LoVo (cell line): Measurements from ENCODE around the gene BIN1.

Experiments used
- DNase-seq: peaks from one replicate; pipeline ENCODE4 v3.0.0-alpha.2; 2016; ENCODE audit warnings: low spot score

Gene BIN1

GRCh38 chr2:127103243-127104165, 3.5 kb downstream of the BIN1 start:
- DNase-seq = no peak

GRCh38 chr2:127102521-127103242, 4.3 kb downstream of the BIN1 start:
- no peak for DNase-seq

DNA sequence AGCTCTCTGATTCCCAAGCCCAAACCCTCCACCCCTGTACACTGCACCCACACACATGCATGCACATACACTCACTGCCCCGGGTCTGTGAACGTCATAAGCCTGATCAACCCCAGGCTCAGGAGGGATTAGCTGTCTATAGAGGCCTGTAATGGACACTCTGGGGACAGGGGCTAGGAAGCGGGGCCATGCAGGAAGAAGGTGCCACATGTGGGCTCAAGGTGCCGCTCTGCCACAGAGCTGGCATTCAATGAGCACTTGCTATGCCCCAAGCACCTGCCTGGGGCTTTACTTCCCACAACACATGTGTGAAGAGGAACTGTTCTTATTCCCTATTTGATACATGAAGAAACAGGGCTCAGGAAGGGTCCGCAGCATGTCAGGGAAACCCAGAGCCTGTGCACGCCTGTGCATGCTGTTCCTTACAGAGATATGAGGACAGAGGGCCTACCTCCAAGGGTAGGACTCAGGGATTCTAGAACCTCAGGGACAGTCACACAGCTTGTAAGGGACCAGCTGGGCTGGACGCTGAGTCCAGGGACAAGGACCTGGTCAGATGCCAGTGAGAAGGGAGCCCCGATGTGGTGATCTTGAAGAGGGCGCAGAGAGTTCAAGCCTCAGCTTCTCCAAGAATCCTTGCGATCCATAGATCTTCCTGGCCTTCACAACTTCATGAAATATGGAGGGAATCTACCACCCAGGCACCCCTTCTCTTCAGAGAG, 5.0 kb downstream of the BIN1 start:
- no peak for DNase-seq

DNA sequence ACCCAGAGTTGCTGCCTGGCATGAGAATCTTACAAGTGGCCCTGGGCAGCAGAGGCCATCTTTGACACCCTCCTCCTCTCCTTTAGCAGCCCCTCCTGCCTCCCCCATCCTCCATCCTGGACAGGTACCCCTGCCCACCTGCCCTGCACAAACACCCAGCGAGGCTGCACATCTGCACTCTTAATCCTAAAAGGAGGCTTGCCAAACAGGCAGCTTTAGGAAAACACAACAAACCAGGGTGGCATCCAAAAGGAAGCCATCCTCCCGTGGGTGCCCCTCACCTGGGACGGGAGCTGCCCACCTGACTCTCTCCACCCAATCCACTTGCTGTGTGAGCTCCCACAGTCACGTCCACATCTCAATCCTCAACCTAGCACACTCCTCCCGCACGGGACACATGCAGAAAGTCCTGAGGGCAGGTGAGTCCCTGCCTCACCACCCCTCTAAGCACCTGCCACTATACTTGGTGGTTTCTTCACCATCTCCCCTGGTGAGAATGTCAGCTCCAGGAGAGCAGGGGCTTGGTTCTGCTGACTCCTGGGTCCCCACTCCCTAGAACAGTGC, 5.8 kb downstream of the BIN1 start:
- no peak for DNase-seq

- DNase-seq = peak; percentile 75
These were observed 6.5 kb downstream of the BIN1 start for GRCh38 chr2:127100251-127101047.

DNA sequence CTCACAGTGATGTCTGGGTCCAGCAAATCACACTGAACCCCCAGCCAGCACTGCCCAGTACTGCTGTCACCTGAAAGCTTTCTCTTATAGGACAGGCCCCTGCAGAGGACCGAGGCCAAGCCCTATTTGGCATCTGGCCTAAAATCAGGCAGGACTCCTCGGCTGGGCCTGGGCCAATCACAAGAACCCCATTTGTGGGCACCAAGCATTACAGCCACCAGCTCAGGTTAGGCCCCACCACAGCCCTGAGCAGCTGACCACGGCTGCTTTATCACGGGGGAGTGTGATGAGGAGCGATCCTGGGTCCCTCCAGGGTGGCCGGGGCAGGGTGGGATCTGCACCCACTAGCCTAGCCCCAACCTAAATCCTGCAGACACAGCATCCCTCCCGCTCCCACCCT, 8.2 kb downstream of the BIN1 start:
- no peak for DNase-seq

DNA sequence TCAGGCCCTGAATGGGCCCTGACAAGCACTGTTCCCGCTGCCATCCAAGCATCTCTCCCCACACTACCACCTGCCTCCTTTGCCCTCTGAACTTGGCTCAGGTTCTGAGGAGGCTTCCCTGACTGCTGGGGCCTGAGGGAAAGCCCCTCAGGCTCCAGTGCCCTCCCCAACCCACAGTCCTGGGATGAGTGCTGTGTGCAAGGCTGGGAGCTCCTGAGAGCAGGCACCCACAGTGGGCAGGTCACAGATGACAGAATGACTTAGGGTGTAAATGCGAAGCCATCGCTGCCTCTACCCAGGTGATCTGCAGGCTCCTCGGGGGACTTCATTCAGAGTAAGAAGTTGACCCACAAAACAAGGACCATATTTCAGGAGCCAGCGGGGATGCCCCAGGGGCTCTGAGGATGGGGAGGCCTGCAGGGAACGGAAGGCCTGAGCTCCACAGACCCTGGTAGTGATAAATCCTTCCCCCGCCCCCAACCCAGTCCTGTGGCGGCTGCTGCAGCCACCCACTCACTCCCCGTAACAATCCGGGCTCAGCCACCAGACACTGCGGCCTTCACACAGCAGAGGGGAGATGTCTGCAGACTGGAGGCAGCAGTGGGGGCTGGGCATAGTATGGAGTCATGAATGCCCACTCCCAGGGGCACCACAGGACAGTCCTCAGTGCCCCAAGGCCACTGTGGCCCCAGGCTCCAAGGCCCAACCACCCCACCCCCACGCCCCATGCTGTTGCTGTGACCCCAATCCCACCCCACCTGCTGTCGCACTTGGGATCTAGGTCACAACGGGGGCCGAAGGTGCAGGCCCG, 8.9 kb downstream of the BIN1 start:
- DNase-seq = no peak

GRCh38 chr2:127097471-127097765, 9.5 kb downstream of the BIN1 start:
- no peak for DNase-seq

DNA sequence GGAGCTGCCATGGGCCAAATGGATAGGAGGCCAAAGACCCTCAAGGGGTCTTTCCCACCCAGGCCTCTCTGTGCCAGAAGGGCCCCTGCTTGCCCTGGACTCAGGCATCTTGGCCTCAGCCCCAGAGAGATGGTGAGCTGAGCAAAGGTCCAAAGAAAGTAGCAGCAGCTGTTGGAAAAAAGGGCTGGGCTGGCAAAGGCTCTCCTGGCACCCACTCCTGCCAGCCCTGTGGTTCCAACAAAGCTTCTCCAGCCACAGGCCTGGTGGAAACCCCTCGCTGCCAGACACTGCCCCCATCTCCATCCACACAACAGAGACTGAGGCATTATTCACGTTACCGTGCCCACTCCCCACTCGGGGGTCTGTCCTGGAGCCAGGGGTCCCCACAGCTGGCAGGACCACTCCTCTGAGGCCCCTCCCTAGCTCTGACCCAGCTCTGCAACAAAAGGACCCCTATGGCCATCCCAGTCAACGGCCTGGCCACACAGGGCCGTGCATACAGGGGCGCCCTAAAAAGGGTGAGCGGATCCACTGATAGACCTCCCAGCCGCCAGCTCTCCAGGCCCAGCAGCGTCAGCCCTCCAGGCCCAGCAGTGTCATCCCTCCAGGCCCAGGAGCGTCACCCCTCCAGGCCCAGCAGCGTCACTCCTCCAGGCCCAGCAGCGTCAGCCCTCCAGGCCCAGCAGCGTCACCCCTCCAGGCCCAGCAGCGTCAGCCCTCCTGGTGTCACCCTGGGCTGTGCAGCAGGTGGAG, 10.1 kb downstream of the BIN1 start:
- DNase-seq = no peak

- no peak for DNase-seq
These were observed 10.7 kb downstream of the BIN1 start for GRCh38 chr2:127096280-127096679.

- DNase-seq = no peak
These were observed 11.2 kb downstream of the BIN1 start for GRCh38 chr2:127095784-127096183.

GRCh38 chr2:127095367-127095641, 11.7 kb downstream of the BIN1 start:
- DNase-seq = no peak

DNA sequence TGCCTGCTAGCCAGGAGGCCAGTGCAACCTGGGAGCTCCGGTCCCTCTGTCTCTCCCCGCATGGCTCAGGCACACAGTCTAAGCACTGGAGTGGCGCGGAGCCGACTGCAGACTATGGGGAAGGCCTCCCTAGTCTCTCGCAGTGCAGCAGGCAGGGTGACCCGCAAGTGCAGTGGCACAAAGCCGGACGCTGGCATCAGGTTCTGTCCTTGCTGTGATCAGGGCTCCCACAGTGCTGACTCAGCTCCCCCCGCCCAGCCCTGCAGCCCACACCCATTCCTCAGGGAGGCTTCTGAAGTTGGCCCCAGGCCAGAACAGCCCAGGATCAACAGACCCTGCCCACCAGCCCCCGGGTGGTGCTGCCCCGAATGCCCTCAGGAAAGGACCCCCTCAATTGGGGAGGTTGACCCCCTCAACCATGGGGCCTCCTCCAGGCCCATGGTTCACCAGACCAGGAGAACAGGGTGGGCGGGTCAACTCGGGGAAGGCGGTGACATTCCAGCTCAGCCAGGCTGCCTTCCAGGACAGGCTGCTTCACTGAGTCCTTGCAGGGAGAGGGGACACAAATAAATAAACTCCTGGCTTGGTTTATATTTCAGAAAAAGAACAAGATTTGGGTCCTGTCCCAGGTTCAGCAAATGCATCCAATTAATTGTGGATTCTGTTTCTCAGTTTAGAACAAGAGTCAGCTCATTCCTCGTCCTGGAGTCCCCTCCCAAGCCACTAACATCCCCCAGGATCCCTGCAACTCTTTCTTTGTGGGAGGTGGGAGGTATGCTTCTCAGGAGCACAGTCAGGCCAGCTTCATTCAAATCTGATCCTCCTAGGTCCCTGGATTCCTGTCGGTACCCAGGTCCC, 12.2 kb downstream of the BIN1 start:
- peak; percentile 48 for DNase-seq

DNA sequence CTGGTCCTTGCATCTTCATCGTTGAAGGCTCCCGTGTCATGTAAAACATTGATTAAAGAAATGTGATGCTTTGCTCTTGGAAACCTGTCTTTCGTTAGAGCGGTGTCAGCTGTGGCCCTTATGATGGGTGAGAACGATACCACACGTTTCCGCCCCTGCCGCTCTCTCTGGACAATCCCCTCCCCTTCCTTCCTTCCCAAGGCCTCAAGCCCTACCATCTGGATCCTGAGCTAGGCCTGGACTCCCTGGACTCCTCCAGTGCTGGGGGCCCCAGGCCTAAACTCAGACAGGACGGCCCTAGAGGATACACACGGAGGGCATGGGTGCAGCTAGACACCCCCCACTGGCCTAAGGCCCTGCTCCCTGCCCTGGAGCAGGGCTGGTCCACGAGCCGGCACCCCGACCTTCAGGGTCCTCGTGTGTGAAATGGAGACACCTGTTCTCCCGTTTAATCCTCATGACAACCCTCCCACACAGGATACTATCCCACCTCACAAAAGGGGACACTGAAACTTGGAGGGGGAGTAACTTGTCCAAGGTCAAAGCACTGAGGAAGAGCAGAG, 13.2 kb downstream of the BIN1 start:
- no peak for DNase-seq

GRCh38 chr2:127092901-127093516, 13.9 kb downstream of the BIN1 start:
- no peak for DNase-seq

DNA sequence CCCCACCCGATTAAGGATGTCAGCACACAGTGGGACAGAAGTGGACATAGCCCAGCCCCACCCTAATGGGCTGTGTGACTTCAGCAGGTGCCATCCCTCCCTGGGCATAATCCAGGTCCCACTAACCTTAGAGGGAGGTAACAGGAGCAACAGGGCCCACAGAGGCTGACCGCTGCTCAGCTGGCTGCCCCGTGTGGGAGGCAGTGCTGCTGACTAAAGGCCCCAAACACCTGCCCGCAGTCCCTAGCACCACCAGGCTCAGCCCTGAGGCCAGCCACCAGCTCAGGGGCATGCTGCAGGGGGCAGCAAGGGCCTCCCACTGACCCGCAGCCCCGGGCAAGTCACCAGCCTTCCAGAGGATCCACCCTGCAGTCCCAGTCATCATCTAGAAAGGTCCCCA, 14.6 kb downstream of the BIN1 start:
- no peak for DNase-seq

DNA sequence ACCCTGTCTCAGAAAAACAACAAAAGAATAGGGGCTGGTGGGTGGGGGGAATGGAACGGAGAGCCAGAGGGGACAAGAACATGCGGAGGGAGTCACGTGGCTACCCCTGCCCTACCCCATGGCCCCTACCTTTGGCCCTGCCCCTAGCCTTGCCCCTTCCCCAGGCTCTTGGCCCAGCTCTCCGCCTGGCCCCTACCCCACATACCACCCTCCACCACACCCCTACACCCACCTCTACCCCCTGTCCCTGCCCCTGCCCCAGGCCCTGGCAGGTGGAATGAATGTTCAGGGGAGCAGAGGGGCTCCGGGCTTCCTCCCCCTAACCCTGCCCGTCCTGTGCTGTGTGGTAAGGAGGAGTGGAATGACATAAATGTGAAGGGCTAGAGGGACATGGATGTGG, 15.1 kb downstream of the BIN1 start:
- no peak for DNase-seq

DNA sequence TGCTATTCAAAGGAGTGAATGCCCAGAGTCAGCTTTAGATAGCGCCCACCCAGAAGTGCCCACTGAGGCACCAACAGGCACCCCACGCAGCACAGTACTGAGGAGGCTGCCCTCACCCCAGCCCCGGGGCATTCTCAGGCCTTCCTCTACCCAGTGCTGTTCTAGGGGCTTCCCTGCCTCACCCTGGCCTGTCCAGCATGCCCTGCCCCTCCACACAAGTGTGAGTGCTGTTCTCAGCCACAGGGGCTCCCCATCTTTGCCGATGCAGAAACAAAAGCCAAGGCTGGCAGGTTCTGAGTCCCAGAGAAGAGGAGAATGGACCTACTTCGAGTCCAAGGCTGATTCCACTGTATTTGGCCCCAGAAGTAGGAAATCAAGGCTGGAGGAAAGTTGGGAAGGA, 15.8 kb downstream of the BIN1 start:
- no peak for DNase-seq
